ENCODE measurements around the gene TEX29. TPM values are rescaled to one million over a fixed set of nuclear protein-coding genes. Genes with fewer than 3 reads are reported as not detected.

The TEX29 gene
- total and polyA plus RNA-seq, 4 experiments from 2014 or later, result 0.28 to 0.50 TPM; not detected in 2

GRCh38 chr13:111292710-111293485 lies 27.5 kb upstream of the TEX29 start:
- Mint-ChIP-seq H3K4me3 (no peak overlapping the region), H3K27me3 (no peaks in the 10 kb centered on the region), H3K9me3 (no peaks in the 10 kb centered on the region), H3K4me1 (peaks cover 24 to 44% (median 37%) of the 10 kb centered on the region in 4 donors), H3K36me3 (peaks cover 63 to 73% of the 10 kb centered on the region in 2 donors), H3K27ac (no peak overlapping the region)
- H3K9me3 ChIP-seq (ENCODE audit: control insufficient read depth in 1 of 2, low read length in 2 of 2), result no peaks in the 10 kb centered on the region
- H3K4me3 ChIP-seq (ENCODE audit: low read length in 2 of 2), result no peak overlapping the region
- DNase-seq, result no peak
- peaks cover 23% of the 10 kb centered on the region for H3K4me1 ChIP-seq (ENCODE audit: insufficient read depth, low read length)
- peaks cover 9% of the 10 kb centered on the region for H3K36me3 ChIP-seq (ENCODE audit: insufficient read depth, low read length)
- no peaks in the 10 kb centered on the region for H3K27me3 ChIP-seq (ENCODE audit: insufficient read depth, low read length)
- POLR2A ChIA-PET (ENCODE audit: partially characterized antibody), result no interaction called here
- CTCF ChIA-PET (ENCODE audit: partially characterized antibody), result no interaction called here
- intact Hi-C loops (cut with micrococcal nuclease), result no loop called here
- H3K27ac ChIP-seq (ENCODE audit: low read depth, low read length), result no peak overlapping the region

- H3K36me3 Mint-ChIP-seq, result peaks cover 59 to 74% of the 10 kb centered on the region in 2 donors
- H3K4me3 ChIP-seq (ENCODE audit: low read length in 2 of 2), result no peak overlapping the region
- intact Hi-C loops (cut with micrococcal nuclease), result no loop called here
- no peak overlapping the region for H3K27ac ChIP-seq (ENCODE audit: low read depth, low read length)
- no peak for DNase-seq
- H3K4me1 Mint-ChIP-seq, result peaks cover 24 to 44% (median 37%) of the 10 kb centered on the region in 4 donors
- H3K4me3 Mint-ChIP-seq, result peak overlapping the region in 7 of 8 donors; percentile 5 to 49 (median 29)
- H3K4me1 ChIP-seq (ENCODE audit: insufficient read depth, low read length), result peaks cover 23% of the 10 kb centered on the region
- H3K27me3 ChIP-seq (ENCODE audit: insufficient read depth, low read length), result no peaks in the 10 kb centered on the region
- H3K36me3 ChIP-seq (ENCODE audit: insufficient read depth, low read length), result no peaks in the 10 kb centered on the region
- ChIA-PET POLR2A (ENCODE audit: partially characterized antibody) (no interaction called here), CTCF (ENCODE audit: partially characterized antibody) (no interaction called here)
- no peaks in the 10 kb centered on the region for H3K27me3 Mint-ChIP-seq
- no peaks in the 10 kb centered on the region for H3K9me3 Mint-ChIP-seq
- peak overlapping the region in 2 of 7 donors; percentile 17 to 22 for H3K27ac Mint-ChIP-seq
- H3K9me3 ChIP-seq (ENCODE audit: control insufficient read depth in 1 of 2, low read length in 2 of 2), result no peaks in the 10 kb centered on the region
Observed at GRCh38 chr13:111295886-111296285, 24.6 kb upstream of the TEX29 start.

- intact Hi-C loops (cut with micrococcal nuclease), result no loop called here
- no peak overlapping the region for H3K4me3 ChIP-seq (ENCODE audit: low read length in 2 of 2)
- CTCF ChIA-PET (ENCODE audit: partially characterized antibody), result no interaction called here
- peaks cover 4% of the 10 kb centered on the region for H3K36me3 ChIP-seq (ENCODE audit: insufficient read depth, low read length)
- peak in 3 of 5 donors; percentile 14 to 24 (median 24) for DNase-seq
- Mint-ChIP-seq H3K36me3 (peaks cover 63 to 73% of the 10 kb centered on the region in 2 donors), H3K4me3 (no peak overlapping the region), H3K9me3 (no peaks in the 10 kb centered on the region), H3K4me1 (peaks cover 25 to 44% (median 37%) of the 10 kb centered on the region in 4 donors), H3K27me3 (no peaks in the 10 kb centered on the region), H3K27ac (no peak overlapping the region)
- H3K9me3 ChIP-seq (ENCODE audit: control insufficient read depth in 1 of 2, low read length in 2 of 2), result no peaks in the 10 kb centered on the region
- no peaks in the 10 kb centered on the region for H3K27me3 ChIP-seq (ENCODE audit: insufficient read depth, low read length)
- peaks cover 23% of the 10 kb centered on the region for H3K4me1 ChIP-seq (ENCODE audit: insufficient read depth, low read length)
- POLR2A ChIA-PET (ENCODE audit: partially characterized antibody), result no interaction called here
- no peak overlapping the region for H3K27ac ChIP-seq (ENCODE audit: low read depth, low read length)
Observed at GRCh38 chr13:111296417-111296816, 24.0 kb upstream of the TEX29 start.

- Mint-ChIP-seq H3K27ac (no peak overlapping the region), H3K27me3 (no peaks in the 10 kb centered on the region)
Observed at GRCh38 chr13:111298214-111298975, 22.0 kb upstream of the TEX29 start.

GRCh38 chr13:111302045-111302726 lies 18.3 kb upstream of the TEX29 start:
- POLR2A ChIA-PET (ENCODE audit: partially characterized antibody), result no interaction called here
- peaks cover 40% of the 10 kb centered on the region for H3K36me3 ChIP-seq (ENCODE audit: insufficient read depth, low read length)

More at GRCh38 chr13:111298214-111298975, 22.0 kb upstream of the TEX29 start:
- no peak overlapping the region for H3K27ac ChIP-seq (ENCODE audit: low read depth, low read length)
- Mint-ChIP-seq H3K9me3 (no peaks in the 10 kb centered on the region), H3K4me3 (no peak overlapping the region), H3K36me3 (peaks cover 66 to 73% of the 10 kb centered on the region in 2 donors), H3K4me1 (peaks cover 25 to 44% (median 30%) of the 10 kb centered on the region in 4 donors)
- H3K36me3 ChIP-seq (ENCODE audit: insufficient read depth, low read length), result peaks cover 21% of the 10 kb centered on the region
- no peaks in the 10 kb centered on the region for H3K9me3 ChIP-seq (ENCODE audit: control insufficient read depth in 1 of 2, low read length in 2 of 2)
- DNase-seq, result no peak
- no peak overlapping the region for H3K4me3 ChIP-seq (ENCODE audit: low read length in 2 of 2)
- ChIA-PET CTCF (ENCODE audit: partially characterized antibody) (no interaction called here), POLR2A (ENCODE audit: partially characterized antibody) (interaction anchor here (0.6 kb wide), 1 partner anchor 583 kb away, joined by 3 read pairs; no protein-coding TSS in a partner anchor)
- peaks cover 23% of the 10 kb centered on the region for H3K4me1 ChIP-seq (ENCODE audit: insufficient read depth, low read length)
- intact Hi-C loops (cut with micrococcal nuclease), result no loop called here
- H3K27me3 ChIP-seq (ENCODE audit: insufficient read depth, low read length), result no peaks in the 10 kb centered on the region

GRCh38 chr13:111303559-111303958 lies 16.9 kb upstream of the TEX29 start:
- Histone ChIP-seq H3K36me3 (ENCODE audit: insufficient read depth, low read length) (peaks cover 40% of the 10 kb centered on the region), H3K9me3 (ENCODE audit: control insufficient read depth in 1 of 2, low read length in 2 of 2) (no peaks in the 10 kb centered on the region), H3K4me3 (ENCODE audit: low read length in 2 of 2) (no peak overlapping the region), H3K27ac (ENCODE audit: low read depth, low read length) (no peak overlapping the region), H3K27me3 (ENCODE audit: insufficient read depth, low read length) (no peaks in the 10 kb centered on the region), H3K4me1 (ENCODE audit: insufficient read depth, low read length) (no peaks in the 10 kb centered on the region)
- H3K4me1 Mint-ChIP-seq, result peaks cover 0 to 7% (median 3%) of the 10 kb centered on the region in 4 donors
- peaks cover 0 to 2% (median 0%) of the 10 kb centered on the region in 8 donors for H3K9me3 Mint-ChIP-seq
- intact Hi-C loops (cut with micrococcal nuclease), result no loop called here
- no peak overlapping the region for H3K4me3 Mint-ChIP-seq
- no peak for DNase-seq
- peaks cover 79 to 80% of the 10 kb centered on the region in 2 donors for H3K36me3 Mint-ChIP-seq
- ChIA-PET CTCF (ENCODE audit: partially characterized antibody) (no interaction called here), POLR2A (ENCODE audit: partially characterized antibody) (no interaction called here)
- no peaks in the 10 kb centered on the region for H3K27me3 Mint-ChIP-seq
- no peak overlapping the region for H3K27ac Mint-ChIP-seq

More at GRCh38 chr13:111302045-111302726, 18.3 kb upstream of the TEX29 start:
- DNase-seq, result no peak
- Mint-ChIP-seq H3K4me3 (no peak overlapping the region), H3K36me3 (peaks cover 81 to 86% of the 10 kb centered on the region in 2 donors), H3K4me1 (peaks cover 1 to 14% (median 4%) of the 10 kb centered on the region in 4 donors), H3K27ac (no peak overlapping the region), H3K9me3 (peaks cover 0 to 2% (median 0%) of the 10 kb centered on the region in 8 donors), H3K27me3 (no peaks in the 10 kb centered on the region)
- intact Hi-C loops (cut with micrococcal nuclease), result no loop called here
- CTCF ChIA-PET (ENCODE audit: partially characterized antibody), result no interaction called here
- H3K27ac ChIP-seq (ENCODE audit: low read depth, low read length), result no peak overlapping the region
- no peaks in the 10 kb centered on the region for H3K27me3 ChIP-seq (ENCODE audit: insufficient read depth, low read length)
- H3K9me3 ChIP-seq (ENCODE audit: control insufficient read depth in 1 of 2, low read length in 2 of 2), result no peaks in the 10 kb centered on the region
- H3K4me1 ChIP-seq (ENCODE audit: insufficient read depth, low read length), result no peaks in the 10 kb centered on the region
- no peak overlapping the region for H3K4me3 ChIP-seq (ENCODE audit: low read length in 2 of 2)

- ChIA-PET POLR2A (ENCODE audit: partially characterized antibody) (no interaction called here), CTCF (ENCODE audit: partially characterized antibody) (no interaction called here)
- Histone ChIP-seq H3K36me3 (ENCODE audit: insufficient read depth, low read length) (peaks cover 40% of the 10 kb centered on the region), H3K27me3 (ENCODE audit: insufficient read depth, low read length) (no peaks in the 10 kb centered on the region), H3K4me3 (ENCODE audit: low read length in 2 of 2) (no peak overlapping the region), H3K4me1 (ENCODE audit: insufficient read depth, low read length) (no peaks in the 10 kb centered on the region), H3K27ac (ENCODE audit: low read depth, low read length) (no peak overlapping the region), H3K9me3 (ENCODE audit: control insufficient read depth in 1 of 2, low read length in 2 of 2) (no peaks in the 10 kb centered on the region)
- peaks cover 0 to 2% (median 0%) of the 10 kb centered on the region in 8 donors for H3K9me3 Mint-ChIP-seq
- H3K27me3 Mint-ChIP-seq, result no peaks in the 10 kb centered on the region
- H3K4me3 Mint-ChIP-seq, result peak overlapping the region in 1 of 8 donors; percentile 49
- no peak for DNase-seq
- peaks cover 0 to 7% (median 3%) of the 10 kb centered on the region in 4 donors for H3K4me1 Mint-ChIP-seq
- no peak overlapping the region for H3K27ac Mint-ChIP-seq
- H3K36me3 Mint-ChIP-seq, result peaks cover 78 to 85% of the 10 kb centered on the region in 2 donors
- intact Hi-C loops (cut with micrococcal nuclease), result no loop called here
Observed at GRCh38 chr13:111304041-111304544, 16.3 kb upstream of the TEX29 start.
